ENCODE measurements around the gene SLC44A3.

SLC44A3 gene

DNA sequence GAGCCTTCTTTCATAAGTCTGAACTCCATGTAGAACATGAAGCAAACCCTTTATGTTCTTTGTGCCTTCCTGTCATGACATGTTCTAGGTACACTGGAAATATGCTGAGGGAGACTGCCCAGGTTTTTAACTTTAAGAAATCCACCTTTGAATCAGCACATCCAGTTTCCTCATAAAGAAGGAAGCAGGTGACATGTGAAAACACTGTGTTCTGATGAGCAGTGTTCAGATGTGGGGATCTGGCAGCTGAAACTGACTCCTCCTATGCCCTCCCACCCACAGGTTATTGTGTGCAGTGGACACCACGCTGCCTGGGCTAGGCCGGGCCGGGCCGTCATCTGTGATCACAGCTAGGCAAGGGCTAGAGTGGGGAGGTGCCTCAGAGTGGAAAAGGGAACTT lies 55.6 kb downstream of the SLC44A3 start:
- no peak overlapping the region for H3K4me3 ChIP-seq (ENCODE audit: low read depth, low read length)
- TF ChIP-seq, protein P1, sequence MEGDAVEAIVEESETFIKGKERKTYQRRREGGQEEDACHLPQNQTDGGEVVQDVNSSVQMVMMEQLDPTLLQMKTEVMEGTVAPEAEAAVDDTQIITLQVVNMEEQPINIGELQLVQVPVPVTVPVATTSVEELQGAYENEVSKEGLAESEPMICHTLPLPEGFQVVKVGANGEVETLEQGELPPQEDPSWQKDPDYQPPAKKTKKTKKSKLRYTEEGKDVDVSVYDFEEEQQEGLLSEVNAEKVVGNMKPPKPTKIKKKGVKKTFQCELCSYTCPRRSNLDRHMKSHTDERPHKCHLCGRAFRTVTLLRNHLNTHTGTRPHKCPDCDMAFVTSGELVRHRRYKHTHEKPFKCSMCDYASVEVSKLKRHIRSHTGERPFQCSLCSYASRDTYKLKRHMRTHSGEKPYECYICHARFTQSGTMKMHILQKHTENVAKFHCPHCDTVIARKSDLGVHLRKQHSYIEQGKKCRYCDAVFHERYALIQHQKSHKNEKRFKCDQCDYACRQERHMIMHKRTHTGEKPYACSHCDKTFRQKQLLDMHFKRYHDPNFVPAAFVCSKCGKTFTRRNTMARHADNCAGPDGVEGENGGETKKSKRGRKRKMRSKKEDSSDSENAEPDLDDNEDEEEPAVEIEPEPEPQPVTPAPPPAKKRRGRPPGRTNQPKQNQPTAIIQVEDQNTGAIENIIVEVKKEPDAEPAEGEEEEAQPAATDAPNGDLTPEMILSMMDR (IDR thresholded peaks at IDR 0.05; ENCODE audit: borderline replicate concordance, insufficient read depth, low read depth, low read length) = no peak

DNA sequence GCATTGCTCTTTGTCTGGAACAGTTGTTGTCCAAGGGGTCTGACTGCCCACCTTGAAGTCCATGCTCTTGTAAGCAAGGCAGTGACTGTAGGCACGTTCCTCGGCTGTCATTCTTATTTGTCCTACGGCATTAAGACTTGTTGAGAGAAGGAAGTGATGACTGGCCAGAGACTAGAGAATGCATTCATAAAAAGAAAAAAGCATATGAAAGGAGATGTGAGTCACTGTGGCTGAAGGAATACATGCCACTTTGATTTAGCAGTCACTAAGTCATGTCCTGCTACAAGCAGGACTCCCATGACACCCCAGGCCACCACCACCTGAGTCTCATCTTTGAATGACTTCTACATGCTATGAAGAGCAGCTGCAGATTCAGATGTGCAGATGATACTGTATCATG lies 56.2 kb downstream of the SLC44A3 start:
- no peak overlapping the region for H3K4me3 ChIP-seq (ENCODE audit: low read depth, low read length)
- TF ChIP-seq, protein P1 (IDR thresholded peaks at IDR 0.05; ENCODE audit: borderline replicate concordance, insufficient read depth, low read depth, low read length) = no peak

DNA sequence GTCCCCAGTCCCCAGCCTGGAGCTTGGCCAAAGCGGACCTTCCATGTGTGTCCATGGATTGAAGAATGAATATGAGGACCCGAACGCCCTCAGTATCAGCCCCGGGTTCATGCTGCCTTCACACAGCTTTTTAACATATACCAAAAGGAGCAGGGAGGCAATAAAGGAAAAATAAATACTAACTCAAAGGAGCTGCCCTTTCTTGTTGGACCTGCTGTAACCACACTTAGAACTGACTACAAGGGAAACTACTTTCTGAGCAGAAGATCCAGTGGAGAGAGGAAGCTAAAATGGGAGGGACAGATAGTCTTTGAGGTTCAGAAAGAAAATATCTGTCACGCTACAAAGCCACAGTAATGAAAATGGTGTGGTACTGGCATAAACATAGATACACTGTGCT lies 58.2 kb downstream of the SLC44A3 start:
- H3K4me3 ChIP-seq (ENCODE audit: low read depth, low read length) = no peak overlapping the region
- TF ChIP-seq, protein P1 (IDR thresholded peaks at IDR 0.05; ENCODE audit: borderline replicate concordance, insufficient read depth, low read depth, low read length) = no peak

DNA sequence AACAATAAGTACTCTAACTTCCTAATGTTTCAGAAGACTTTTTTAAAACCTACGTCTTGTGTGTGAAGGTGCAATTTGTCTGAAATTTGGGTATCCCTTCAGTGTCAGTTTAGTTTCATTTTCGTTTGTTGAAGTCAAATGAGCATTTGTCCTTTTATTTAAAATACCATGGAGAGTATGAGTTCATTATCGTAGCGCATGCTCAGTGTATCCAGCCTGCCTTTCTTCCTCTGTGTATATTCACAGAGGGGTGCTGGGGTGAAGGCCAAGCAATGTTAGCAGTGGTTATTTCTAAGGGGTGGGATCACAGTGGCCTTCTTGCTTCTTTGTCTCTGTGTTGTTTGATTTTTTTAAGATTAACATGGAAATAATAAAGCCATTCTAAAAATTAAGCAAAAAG lies 63.5 kb downstream of the SLC44A3 start:
- TF ChIP-seq, protein P1 (IDR thresholded peaks at IDR 0.05; ENCODE audit: borderline replicate concordance, insufficient read depth, low read depth, low read length) = no peak
- H3K4me3 ChIP-seq (ENCODE audit: low read depth, low read length) = no peak overlapping the region

DNA sequence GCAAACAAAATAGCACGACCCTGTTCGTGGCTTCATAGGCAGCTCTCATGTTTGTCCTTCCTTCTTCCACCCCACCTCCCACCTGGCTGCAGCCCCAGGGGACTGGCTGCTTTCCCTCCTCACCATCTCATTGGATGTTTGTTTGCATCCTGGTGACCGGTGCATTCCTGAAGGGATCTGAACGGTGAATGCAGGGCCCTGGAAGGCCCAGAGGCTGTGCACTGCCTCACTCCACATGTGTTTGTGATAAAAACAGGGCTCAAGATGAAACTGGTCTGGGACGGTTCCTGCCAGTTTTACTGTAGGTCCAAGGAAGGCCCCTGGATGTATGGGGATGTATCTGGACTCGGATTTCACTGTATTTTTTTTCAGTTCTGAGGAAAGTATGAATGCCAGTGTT lies 63.9 kb downstream of the SLC44A3 start:
- H3K4me3 ChIP-seq (ENCODE audit: low read depth, low read length) = no peak overlapping the region
- TF ChIP-seq, protein P1 (IDR thresholded peaks at IDR 0.05; ENCODE audit: borderline replicate concordance, insufficient read depth, low read depth, low read length) = no peak

DNA sequence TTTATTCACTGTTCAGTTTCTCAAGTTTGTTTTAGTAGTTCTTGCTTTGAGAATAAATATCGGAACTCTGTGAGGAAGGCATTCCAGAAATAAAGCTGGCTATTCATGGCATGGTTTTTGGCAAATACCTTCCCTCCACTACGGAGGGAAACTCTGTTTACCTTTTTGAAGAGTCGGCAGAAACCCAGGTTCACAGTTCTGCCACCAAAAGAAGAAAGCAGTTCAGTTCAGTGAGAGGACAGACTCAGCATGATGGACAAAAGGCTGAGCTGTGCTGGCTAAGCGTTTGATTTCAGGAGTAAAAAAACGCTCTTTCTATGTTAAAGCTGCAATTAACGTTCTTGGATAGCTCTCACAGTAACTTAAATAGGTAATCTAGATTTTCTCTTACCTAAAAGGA lies 64.3 kb downstream of the SLC44A3 start:
- H3K4me3 ChIP-seq (ENCODE audit: low read depth, low read length) = no peak overlapping the region
- TF ChIP-seq, protein P1 (IDR thresholded peaks at IDR 0.05; ENCODE audit: borderline replicate concordance, insufficient read depth, low read depth, low read length) = no peak

DNA sequence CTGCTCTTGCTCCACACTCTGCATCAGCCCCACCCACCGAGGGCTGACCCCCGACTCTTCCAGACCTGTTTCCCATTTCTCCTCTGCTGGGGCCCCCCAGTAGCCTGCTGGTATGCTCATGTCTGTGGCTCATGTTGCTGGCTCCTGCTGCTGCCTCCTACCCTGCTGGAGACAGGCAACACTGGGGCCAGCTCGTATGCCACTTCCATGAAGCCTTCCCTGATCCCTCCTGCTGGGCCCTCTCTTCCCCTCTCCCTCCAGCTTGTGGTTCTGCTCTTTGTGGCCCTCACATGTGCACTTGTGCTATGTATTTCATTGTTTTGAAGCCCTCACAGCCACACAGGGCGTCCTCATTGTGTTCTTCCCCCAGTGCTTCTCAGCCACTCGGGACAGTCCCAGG lies 66.2 kb downstream of the SLC44A3 start:
- no peak overlapping the region for H3K4me3 ChIP-seq (ENCODE audit: low read depth, low read length)
- TF ChIP-seq, protein P1 (IDR thresholded peaks at IDR 0.05; ENCODE audit: borderline replicate concordance, insufficient read depth, low read depth, low read length) = no peak

Measured in GM12875 (cell line).